GM12865 (cell line): ENCODE measurements around the gene KIF3C.

ENCODE experiments used
- DNase-seq: peaks from one replicate; pipeline ENCODE4 v3.0.0; 2010; ENCODE audit warnings: low read depth
- H3K4me3 ChIP-seq: 2 replicates; pipeline ENCODE4 v1.5.1; 2011; ENCODE audit warnings: mild to moderate bottlenecking, low read depth, low read length, control low read depth
- CTCF ChIP-seq: IDR thresholded peaks from 2 replicates; pipeline ENCODE4 v1.5.1; 2011; ENCODE audit warnings: low read length, control low read depth, low read depth, inconsistent platforms; ENCODE audit not compliant: insufficient read depth; ENCODE audit errors: missing control alignments

The KIF3C gene

GRCh38 chr2:25996844-25997243, 14.5 kb upstream of the KIF3C start:
- no peak for DNase-seq
- H3K4me3 ChIP-seq: no peak overlapping the region
- no peak for TF ChIP-seq CTCF

GRCh38 chr2:25994509-25994908, 12.2 kb upstream of the KIF3C start:
- no peak for TF ChIP-seq CTCF
- no peak for DNase-seq
- H3K4me3 ChIP-seq: no peak overlapping the region

- H3K4me3 ChIP-seq: no peak overlapping the region
- no peak for DNase-seq
- TF ChIP-seq CTCF: no peak
Measured at GRCh38 chr2:25993049-25993448, 10.8 kb upstream of the KIF3C start.

- no peak for TF ChIP-seq CTCF
- H3K4me3 ChIP-seq: no peak overlapping the region
- DNase-seq: no peak
Measured at GRCh38 chr2:25992556-25992955, 10.3 kb upstream of the KIF3C start.

GRCh38 chr2:25991965-25992364, 9.7 kb upstream of the KIF3C start:
- TF ChIP-seq CTCF: no peak
- no peak for DNase-seq
- H3K4me3 ChIP-seq: no peak overlapping the region

GRCh38 chr2:25989154-25989553, 6.9 kb upstream of the KIF3C start:
- no peak for DNase-seq
- no peak for TF ChIP-seq CTCF
- H3K4me3 ChIP-seq: no peak overlapping the region

- no peak overlapping the region for H3K4me3 ChIP-seq
- TF ChIP-seq CTCF: no peak
- no peak for DNase-seq
Measured at GRCh38 chr2:25988134-25988533, 5.8 kb upstream of the KIF3C start.
